H1 (cell line): ENCODE measurements around the gene PRDM15. TPM values are rescaled to one million over a fixed set of nuclear protein-coding genes. Genes with fewer than 3 reads are reported as not detected.

ENCODE experiments used
- CTCF ChIA-PET: fragments of 300-600 bp; sonication (Branson Sonifier 250); formaldehyde crosslinking; loops from one replicate; lab custom pipeline; 2021; ENCODE audit not compliant: partially characterized antibody; lab: Charles Lee
- POLR2A ChIA-PET: fragments of 300-600 bp; sonication (Branson Sonifier 250); formaldehyde crosslinking; loops from one replicate; lab custom pipeline; 2021; ENCODE audit warnings: inconsistent platforms; ENCODE audit not compliant: partially characterized antibody; lab: Charles Lee
- DNase-seq, 2 experiments: peaks; one replicate each; pipeline versions ENCODE4 v3.0.0 to v3.0.0-alpha.2; 2010 to 2022; ENCODE audit warnings: low spot score in 2 of 2, low read depth in 1 of 2, mixed read lengths in 1 of 2
- FAIRE-seq: peaks from 2 replicates; lab custom pipeline; 2011; peaks lifted over from hg19 to GRCh38; lab: Jason Lieb, UNC
- H2AFZ ChIP-seq: 2 replicates; pipeline ENCODE4 v1.8.1; 2012; ENCODE audit warnings: low read length, inconsistent platforms
- H2AK5ac ChIP-seq: 2 replicates; pipeline ENCODE4 v1.6.1; 2013; ENCODE audit warnings: low read depth, low read length
- H2BK120ac ChIP-seq: replicated peaks from 2 replicates; pipeline ENCODE3; 2013; ENCODE audit warnings: low read depth, low read length, inconsistent platforms
- H2BK12ac ChIP-seq: 2 replicates; pipeline ENCODE4 v1.6.1; 2013; ENCODE audit warnings: low read depth, low read length
- H2BK15ac ChIP-seq: 2 replicates; pipeline ENCODE4 v1.6.1; 2013; ENCODE audit warnings: low read length
- H2BK20ac ChIP-seq: 2 replicates; pipeline ENCODE4 v1.6.1; 2013; ENCODE audit warnings: low read length
- H2BK5ac ChIP-seq: 2 replicates; pipeline ENCODE4 v1.6.1; 2013; ENCODE audit warnings: low read depth, low read length
- H3K14ac ChIP-seq: 2 replicates; pipeline ENCODE4 v1.6.1; 2013; ENCODE audit warnings: inconsistent platforms; ENCODE audit not compliant: insufficient read length
- H3K18ac ChIP-seq: 2 replicates; pipeline ENCODE4 v1.6.1; 2013; ENCODE audit warnings: low read length; ENCODE audit errors: extremely low read depth
- H3K23ac ChIP-seq: 2 replicates; pipeline ENCODE4 v1.6.1; 2013; ENCODE audit warnings: inconsistent platforms; ENCODE audit not compliant: insufficient read length
- H3K23me2 ChIP-seq: 2 replicates; pipeline ENCODE4 v1.6.1; 2013; ENCODE audit warnings: low read depth, low read length
- H3K27ac ChIP-seq: 2 replicates; pipeline ENCODE4 v1.6.1; 2011; ENCODE audit warnings: low read depth, low read length, inconsistent platforms
- H3K27me3 ChIP-seq, 4 experiments: replicated peaks in 1 of 4; 1 replicate in 1 of 4; 2 replicates in 3 of 4; pipeline versions ENCODE4 v1.6.1 to v1.8.1; 2011 to 2013; ENCODE audit warnings: low read length in 3 of 4, mild to moderate bottlenecking in 3 of 4, inconsistent platforms in 2 of 4, mixed read lengths in 2 of 4, moderate library complexity in 1 of 4; ENCODE audit not compliant: control insufficient read depth in 3 of 4, insufficient read depth in 3 of 4; ENCODE audit errors: extremely low read depth in 1 of 4
- H3K36me3 ChIP-seq, 4 experiments: 2 replicates each; pipeline versions ENCODE4 v1.6.1 to v1.8.1; 2011 to 2013; ENCODE audit warnings: mild to moderate bottlenecking in 4 of 4, low read length in 3 of 4, moderate library complexity in 2 of 4, control low read depth in 1 of 4, inconsistent platforms in 1 of 4; ENCODE audit not compliant: insufficient read depth in 4 of 4, control insufficient read depth in 2 of 4
- H3K4ac ChIP-seq: replicated peaks from 2 replicates; pipeline ENCODE3; 2013; ENCODE audit warnings: low read length, low read depth, mixed read lengths, inconsistent platforms; ENCODE audit not compliant: insufficient read length
- H3K4me1 ChIP-seq, 4 experiments: replicated peaks in 1 of 4; 1 replicate in 1 of 4; 2 replicates in 3 of 4; pipeline versions ENCODE4 v1.6.1 to v1.8.1; 2011 to 2013; ENCODE audit warnings: low read length in 3 of 4, inconsistent platforms in 2 of 4, mixed read lengths in 1 of 4; ENCODE audit not compliant: insufficient read depth in 4 of 4, control insufficient read depth in 3 of 4
- H3K4me2 ChIP-seq, 2 experiments: 2 replicates each; pipeline versions ENCODE4 v1.6.1 to v1.8.1; 2011 to 2013; ENCODE audit warnings: low read depth in 2 of 2, low read length in 2 of 2, control low read depth in 1 of 2, inconsistent platforms in 1 of 2, mild to moderate bottlenecking in 1 of 2; ENCODE audit not compliant: insufficient read depth in 1 of 2
- H3K4me3 ChIP-seq, 4 experiments: fragments of 200-600, 300-600 bp in 1 of 4; sonication (generic), shearing (Covaris generic), sonication (Bioruptor Twin) in 1 of 4; 2 replicates each; pipeline versions ENCODE4 v1.5.1 to v1.8.1; 2011 to 2016; ENCODE audit warnings: low read length in 4 of 4, low read depth in 3 of 4, control low read depth in 2 of 4, inconsistent platforms in 2 of 4, mild to moderate bottlenecking in 2 of 4, mixed read lengths in 1 of 4, moderate library complexity in 1 of 4; ENCODE audit not compliant: insufficient read depth in 2 of 4; ENCODE audit errors: extremely low read depth in 1 of 4
- H3K56ac ChIP-seq: replicated peaks from 2 replicates; pipeline ENCODE3; 2013; ENCODE audit warnings: low read depth, mild to moderate bottlenecking, mixed read lengths, low read length, inconsistent platforms; ENCODE audit not compliant: insufficient read length
- H3K79me1 ChIP-seq: 2 replicates; pipeline ENCODE4 v1.6.1; 2013; ENCODE audit warnings: low read depth, low read length, control low read depth
- H3K79me2 ChIP-seq, 2 experiments: 2 replicates each; pipeline versions ENCODE4 v1.6.1 to v1.8.1; 2012 to 2013; ENCODE audit warnings: low read length in 2 of 2, mild to moderate bottlenecking in 2 of 2, inconsistent platforms in 1 of 2; ENCODE audit not compliant: insufficient read depth in 2 of 2, control insufficient read depth in 1 of 2
- H3K9ac ChIP-seq, 4 experiments: replicated peaks in 1 of 4; 1 replicate in 1 of 4; 2 replicates in 3 of 4; pipeline versions ENCODE4 v1.6.1 to v1.8.1; 2011 to 2013; ENCODE audit warnings: low read depth in 3 of 4, low read length in 3 of 4, control low read depth in 2 of 4, mild to moderate bottlenecking in 2 of 4, moderate library complexity in 2 of 4, inconsistent platforms in 1 of 4; ENCODE audit errors: extremely low read depth in 1 of 4
- H3K9me3 ChIP-seq, 2 experiments: 2 replicates each; pipeline versions ENCODE4 v1.6.1 to v1.8.1; 2012 to 2013; ENCODE audit warnings: mild to moderate bottlenecking in 2 of 2, moderate library complexity in 2 of 2, control low read depth in 1 of 2, inconsistent platforms in 1 of 2, low read depth in 1 of 2, low read length in 1 of 2, mixed read lengths in 1 of 2; ENCODE audit not compliant: insufficient read depth in 2 of 2
- H4K20me1 ChIP-seq, 2 experiments: replicated peaks in 1 of 2; 2 replicates each; pipeline versions ENCODE3 to v1.8.1; 2011 to 2013; ENCODE audit warnings: inconsistent platforms in 2 of 2, low read length in 2 of 2, mild to moderate bottlenecking in 1 of 2; ENCODE audit not compliant: insufficient read depth in 2 of 2, control insufficient read depth in 1 of 2
- H4K5ac ChIP-seq: 2 replicates; pipeline ENCODE4 v1.6.1; 2013; ENCODE audit warnings: low read length, low read depth, mixed read lengths, inconsistent platforms; ENCODE audit not compliant: insufficient read length
- H4K8ac ChIP-seq: 2 replicates; pipeline ENCODE4 v1.8.0; 2013; ENCODE audit warnings: mild to moderate bottlenecking, moderate library complexity, low read length, inconsistent platforms; ENCODE audit not compliant: insufficient read depth; ENCODE audit errors: extremely low read depth
- H4K91ac ChIP-seq: replicated peaks from 2 replicates; pipeline ENCODE3; 2013; ENCODE audit warnings: low read length, mixed read lengths, inconsistent platforms; ENCODE audit not compliant: insufficient read length
- CEBPB ChIP-seq: IDR thresholded peaks from 2 replicates; pipeline ENCODE4 v1.6.1; 2012; ENCODE audit warnings: low read depth, low read length
- E2F6 ChIP-seq: IDR thresholded peaks from 2 replicates; pipeline ENCODE4 v1.6.1; 2012; ENCODE audit warnings: inconsistent platforms
- EGR1 ChIP-seq: IDR thresholded peaks from 2 replicates; pipeline ENCODE4 v1.6.1; 2011; ENCODE audit warnings: low read depth, low read length, borderline replicate concordance
- HDAC2 ChIP-seq, 2 experiments: fragments of 300-600 bp in 1 of 2; sonication (generic) in 1 of 2; IDR thresholded peaks; 2 replicates each; pipeline ENCODE4 v1.6.1; 2011 to 2012; ENCODE audit warnings: low read depth in 2 of 2, low read length in 2 of 2, mild to moderate bottlenecking in 2 of 2, moderate library complexity in 2 of 2, borderline replicate concordance in 1 of 2, inconsistent platforms in 1 of 2
- JUND ChIP-seq: IDR thresholded peaks from 2 replicates; pipeline ENCODE4 v1.6.1; 2011; ENCODE audit warnings: mild to moderate bottlenecking, improper control_type of control experiment, low read length
- SP1 ChIP-seq: IDR thresholded peaks from 2 replicates; pipeline ENCODE4 v1.6.1; 2011; ENCODE audit warnings: low read depth, low read length
- TAF1 ChIP-seq: IDR thresholded peaks from 2 replicates; pipeline ENCODE4 v1.6.1; 2011; ENCODE audit warnings: mild to moderate bottlenecking, low read depth, low read length
- WGBS, 2 experiments: shearing (Covaris generic) in 1 of 2; methylation state at CpG; one replicate each; pipeline versions ENCODE4 v1.1.6 to v1.1.7; 2013 to 2015; ENCODE audit warnings: low lambda C conversion rate in 2 of 2, mixed read lengths in 2 of 2, inconsistent platforms in 1 of 2, low coverage in 1 of 2, missing lambda C conversion rate in 1 of 2; ENCODE audit not compliant: insufficient replicate concordance in 2 of 2, insufficient coverage in 1 of 2, insufficient read length in 1 of 2; ENCODE audit errors: extremely low coverage in 1 of 2, missing lambda C conversion rate in 1 of 2; 5-methylcytosine and 5-hydroxymethylcytosine counted together
- polyA plus RNA-seq, 7 experiments: library from polyadenylated mRNA; depleted of rRNA in 3 of 7; stranded (reverse) in 5 of 7; unstranded in 2 of 7; fragments of >200 nt in 5 of 7; fragments of 200-250 nt in 2 of 7; gene quantifications; 1 replicate in 5 of 7; 2 replicates in 1 of 7; 4 replicates in 1 of 7; pipeline versions ENCODE4 v1.2.1 to v1.2.3, GENCODE V29; 2011 to 2013; ENCODE audit warnings: missing spikeins in 2 of 7, mixed read lengths in 2 of 7
- total RNA-seq: library from RNA; stranded (reverse); fragmentation: NEBNext Ultra II Directional; extraction: Animal tissue kit (Norgen Biotek cat#: 25700); gene quantifications from 2 replicates; pipeline ENCODE4 v1.2.1, GENCODE V29; 2021
- TF ChIP-seq, protein P1 (sequence below): IDR thresholded peaks from 2 replicates; pipeline ENCODE4 v1.6.1; 2011; ENCODE audit warnings: low read depth, mild to moderate bottlenecking, low read length; ENCODE audit not compliant: insufficient read depth

PRDM15 gene
- total and polyA plus RNA-seq, 2 of the 8 experiments (the other 6 are each of a cell fraction or from before 2014, with no cell fraction given): 9.7 to 10.5 TPM

GRCh38 chr21:41919666-41920398 lies 40.7 kb upstream of the PRDM15 start:
- H3K79me1 ChIP-seq: no peaks in the 10 kb centered on the region
- H4K8ac ChIP-seq: no peak overlapping the region
- H2AK5ac ChIP-seq: no peak overlapping the region
- peaks cover 0 to 8% (median 1%) of the 10 kb centered on the region in 4 experiments; a peak in 4 of 8 replicates for H3K36me3 ChIP-seq
- H4K20me1 ChIP-seq: peaks cover 0 to 3% of the 10 kb centered on the region in 2 experiments
- WGBS, 2 experiments: 88% methylated on average over 15 of the region's 15 CpGs; no CpG with 5 or more reads in 1 of the 2 experiments
- H2BK12ac ChIP-seq: no peak overlapping the region
- H3K23me2 ChIP-seq: no peaks in the 10 kb centered on the region
- no peak overlapping the region for H3K9ac ChIP-seq
- ChIA-PET CTCF (interaction anchor here (1.4 kb wide), 1 partner anchor 23 kb away, joined by 3 read pairs; no protein-coding TSS in a partner anchor), POLR2A (interaction anchor here (0.6 kb wide), 1 partner anchor 868 kb away, joined by 4 read pairs; no protein-coding TSS in a partner anchor)
- H2BK20ac ChIP-seq: no peak overlapping the region
- H3K4me2 ChIP-seq: no peak overlapping the region
- no peak overlapping the region for H3K56ac ChIP-seq
- no peak overlapping the region for H4K91ac ChIP-seq
- no peaks in the 10 kb centered on the region for H3K79me2 ChIP-seq
- TF ChIP-seq HDAC2 (IDR thresholded peaks at IDR 0.05; ENCODE audit: borderline replicate concordance in 1 of 2, low read depth in 2 of 2, low read length in 2 of 2): no peak
- no peak for TF ChIP-seq E2F6
- TF ChIP-seq EGR1: no peak
- no peak for TF ChIP-seq CEBPB
- TF ChIP-seq SP1: no peak
- TF ChIP-seq, protein P1, sequence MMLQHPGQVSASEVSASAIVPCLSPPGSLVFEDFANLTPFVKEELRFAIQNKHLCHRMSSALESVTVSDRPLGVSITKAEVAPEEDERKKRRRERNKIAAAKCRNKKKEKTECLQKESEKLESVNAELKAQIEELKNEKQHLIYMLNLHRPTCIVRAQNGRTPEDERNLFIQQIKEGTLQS: no peak
- TF ChIP-seq JUND: no peak
- TF ChIP-seq TAF1: no peak
- no peak overlapping the region for H3K4me3 ChIP-seq
- FAIRE-seq: no peak
- no peak overlapping the region for H2AFZ ChIP-seq
- no peak overlapping the region for H2BK5ac ChIP-seq
- H3K4ac ChIP-seq: no peak overlapping the region
- H3K9me3 ChIP-seq: no peaks in the 10 kb centered on the region
- no peak overlapping the region for H4K5ac ChIP-seq
- no peak overlapping the region for H3K27ac ChIP-seq
- H3K18ac ChIP-seq: no peak overlapping the region
- H2BK120ac ChIP-seq: no peak overlapping the region
- H3K23ac ChIP-seq: no peak overlapping the region
- no peaks in the 10 kb centered on the region for H3K27me3 ChIP-seq
- no peak overlapping the region for H3K14ac ChIP-seq
- H2BK15ac ChIP-seq: no peak overlapping the region
- no peak for DNase-seq
- H3K4me1 ChIP-seq: no peaks in the 10 kb centered on the region; a peak in 1 of 7 replicates
